Measurements from ENCODE around the gene OR2T12. TPM values are rescaled to one million over a fixed set of nuclear protein-coding genes. Genes with fewer than 3 reads are reported as not detected.

OR2T12 gene
- not detected in 2 replicates for total RNA-seq

GRCh38 chr1:248303324-248303723, at the start of gene OR2T12:
Gene OR2T12, minus strand, starts transcription at chr1:248303424. Its CDS starts 7,846 bp downstream, at chr1:248295578.
- no peak for TF ChIP-seq CTCF (IDR thresholded peaks at IDR 0.05; ENCODE audit: extremely low read depth, low read depth, low read length)
- H3K4me1 ChIP-seq (ENCODE audit: insufficient read depth, low read length) = no peaks in the 10 kb centered on the region
- no peaks in the 10 kb centered on the region for H3K9me3 ChIP-seq (ENCODE audit: low read depth, low read length)
- no peaks in the 10 kb centered on the region for H3K79me2 ChIP-seq (ENCODE audit: insufficient read depth, low read length)
- H3K27me3 ChIP-seq (ENCODE audit: insufficient read depth, low read length) = no peaks in the 10 kb centered on the region
- H3K36me3 ChIP-seq (ENCODE audit: insufficient read depth, low read length) = no peaks in the 10 kb centered on the region
- no peak for DNase-seq (ENCODE audit: insufficient read length, low spot score, missing footprints)
- H3K27ac ChIP-seq (ENCODE audit: low read depth, low read length) = no peak within 1 kb of the TSS
- no peaks in the 10 kb centered on the region for H4K20me1 ChIP-seq (ENCODE audit: insufficient read depth, low read length)
- no peak within 1 kb of the TSS for H3K4me2 ChIP-seq (ENCODE audit: insufficient read depth, low read length)
- H3K4me3 ChIP-seq (ENCODE audit: insufficient read depth, low read length) = no peak within 1 kb of the TSS
- H2AFZ ChIP-seq (ENCODE audit: low read length) = no peak within 1 kb of the TSS

GRCh38 chr1:248348475-248348874, 45.3 kb upstream of the OR2T12 start, which contains the start of gene OR14C36:
Gene OR14C36, plus strand, starts transcription at chr1:248348775. Its CDS starts 0 bp downstream, at chr1:248348775.
- H4K20me1 ChIP-seq (ENCODE audit: insufficient read depth, low read length) = no peaks in the 10 kb centered on the region

GRCh38 chr1:248343451-248343850, 40.2 kb upstream of the OR2T12 start:
- no peaks in the 10 kb centered on the region for H3K36me3 ChIP-seq (ENCODE audit: insufficient read depth, low read length)
- DNase-seq (ENCODE audit: insufficient read length, low spot score, missing footprints) = no peak
- no peak overlapping the region for H3K4me2 ChIP-seq (ENCODE audit: insufficient read depth, low read length)
- H3K27ac ChIP-seq (ENCODE audit: low read depth, low read length) = no peak overlapping the region
- no peak overlapping the region for H2AFZ ChIP-seq (ENCODE audit: low read length)
- no peaks in the 10 kb centered on the region for H3K79me2 ChIP-seq (ENCODE audit: insufficient read depth, low read length)
- H3K9me3 ChIP-seq (ENCODE audit: low read depth, low read length) = no peaks in the 10 kb centered on the region
- no peak overlapping the region for H3K4me3 ChIP-seq (ENCODE audit: insufficient read depth, low read length)
- no peak for TF ChIP-seq CTCF (IDR thresholded peaks at IDR 0.05; ENCODE audit: extremely low read depth, low read depth, low read length)
- no peaks in the 10 kb centered on the region for H3K27me3 ChIP-seq (ENCODE audit: insufficient read depth, low read length)
- H3K4me1 ChIP-seq (ENCODE audit: insufficient read depth, low read length) = no peaks in the 10 kb centered on the region
- H4K20me1 ChIP-seq (ENCODE audit: insufficient read depth, low read length) = no peaks in the 10 kb centered on the region

More at GRCh38 chr1:248348475-248348874, 45.3 kb upstream of the OR2T12 start, which contains the start of gene OR14C36:
- Histone ChIP-seq H3K4me3 (ENCODE audit: insufficient read depth, low read length) (no peak within 1 kb of the TSS), H3K27ac (ENCODE audit: low read depth, low read length) (no peak within 1 kb of the TSS), H3K9me3 (ENCODE audit: low read depth, low read length) (no peaks in the 10 kb centered on the region), H3K36me3 (ENCODE audit: insufficient read depth, low read length) (no peaks in the 10 kb centered on the region), H3K79me2 (ENCODE audit: insufficient read depth, low read length) (no peaks in the 10 kb centered on the region), H3K4me1 (ENCODE audit: insufficient read depth, low read length) (no peaks in the 10 kb centered on the region), H3K27me3 (ENCODE audit: insufficient read depth, low read length) (no peaks in the 10 kb centered on the region), H2AFZ (ENCODE audit: low read length) (no peak within 1 kb of the TSS), H3K4me2 (ENCODE audit: insufficient read depth, low read length) (no peak within 1 kb of the TSS)
- DNase-seq (ENCODE audit: insufficient read length, low spot score, missing footprints) = no peak
- TF ChIP-seq CTCF (IDR thresholded peaks at IDR 0.05; ENCODE audit: extremely low read depth, low read depth, low read length) = no peak

- DNase-seq (ENCODE audit: insufficient read length, low spot score, missing footprints) = no peak
- Histone ChIP-seq H2AFZ (ENCODE audit: low read length) (no peak within 1 kb of the TSS), H4K20me1 (ENCODE audit: insufficient read depth, low read length) (no peaks in the 10 kb centered on the region), H3K36me3 (ENCODE audit: insufficient read depth, low read length) (no peaks in the 10 kb centered on the region), H3K27ac (ENCODE audit: low read depth, low read length) (no peak within 1 kb of the TSS), H3K4me3 (ENCODE audit: insufficient read depth, low read length) (no peak within 1 kb of the TSS), H3K4me2 (ENCODE audit: insufficient read depth, low read length) (no peak within 1 kb of the TSS), H3K79me2 (ENCODE audit: insufficient read depth, low read length) (no peaks in the 10 kb centered on the region), H3K9me3 (ENCODE audit: low read depth, low read length) (no peaks in the 10 kb centered on the region), H3K27me3 (ENCODE audit: insufficient read depth, low read length) (no peaks in the 10 kb centered on the region), H3K4me1 (ENCODE audit: insufficient read depth, low read length) (no peaks in the 10 kb centered on the region)
- TF ChIP-seq CTCF (IDR thresholded peaks at IDR 0.05; ENCODE audit: extremely low read depth, low read depth, low read length) = no peak
Observed at GRCh38 chr1:248324468-248324867, 21.2 kb upstream of the OR2T12 start, which contains the start of gene OR2M7. Gene OR2M7, minus strand, starts transcription at chr1:248324568. Its CDS starts 0 bp downstream, at chr1:248324568.

All from osteoblast (primary cell).